NCI-H1417 (cell line): ENCODE results near the gene GLG1.
A peak's percentile ranks its signal among the peaks of the same experiment; 100 is the strongest.

Source experiments
- DNase-seq, 3 experiments: peaks; one replicate each; lab custom pipeline; 2025; lab: John Stamatoyannopoulos, UW

The GLG1 gene

GRCh38 chr16:74608944-74609343 is 2.0 kb upstream of the GLG1 start:
- DNase-seq, result no peak

- DNase-seq, result no peak
Observed at GRCh38 chr16:74608381-74608780, 1.5 kb upstream of the GLG1 start.

GRCh38 chr16:74607962-74608356 is 1.0 kb upstream of the GLG1 start:
- DNase-seq, result peak in 1 of 3 experiments; percentile 31

- peak in 2 of 3 experiments; percentile 41 to 64 for DNase-seq
Observed at GRCh38 chr16:74607310-74607961, 522 bp upstream of the GLG1 start.

- no peak for DNase-seq
Observed at GRCh38 chr16:74605746-74606520, 981 bp downstream of the GLG1 start.

- DNase-seq, result no peak
Observed at GRCh38 chr16:74605332-74605731, 1.6 kb downstream of the GLG1 start.

- DNase-seq, result no peak
Observed at GRCh38 chr16:74603848-74604247, 3.1 kb downstream of the GLG1 start.

GRCh38 chr16:74601126-74601871 is 5.6 kb downstream of the GLG1 start:
- no peak for DNase-seq

GRCh38 chr16:74596586-74596985 is 10.3 kb downstream of the GLG1 start:
- no peak for DNase-seq

GRCh38 chr16:74592847-74593246 is 14.1 kb downstream of the GLG1 start:
- no peak for DNase-seq

GRCh38 chr16:74591876-74592650 is 14.9 kb downstream of the GLG1 start:
- DNase-seq, result no peak

- DNase-seq, result no peak
Observed at GRCh38 chr16:74586948-74587347, 20.0 kb downstream of the GLG1 start.

GRCh38 chr16:74585846-74586443 is 21.0 kb downstream of the GLG1 start:
- no peak for DNase-seq

- DNase-seq, result no peak
Observed at GRCh38 chr16:74583926-74584666, 22.8 kb downstream of the GLG1 start.

- no peak for DNase-seq
Observed at GRCh38 chr16:74582970-74583369, 23.9 kb downstream of the GLG1 start.

- no peak for DNase-seq
Observed at GRCh38 chr16:74580833-74581232, 26.1 kb downstream of the GLG1 start.

GRCh38 chr16:74578838-74579237 is 28.1 kb downstream of the GLG1 start:
- DNase-seq, result no peak

- no peak for DNase-seq
Observed at GRCh38 chr16:74578433-74578832, 28.5 kb downstream of the GLG1 start.

GRCh38 chr16:74577882-74578366 is 29.0 kb downstream of the GLG1 start:
- no peak for DNase-seq

GRCh38 chr16:74575807-74576643 is 30.9 kb downstream of the GLG1 start:
- no peak for DNase-seq
